Karpas-422 (cell line): ENCODE data around the gene PRMT1. TPM values are rescaled to one million over a fixed set of nuclear protein-coding genes. Genes with fewer than 3 reads are reported as not detected.

Source experiments
- DNase-seq: peaks from one replicate; pipeline ENCODE4 v3.0.0-alpha.2; 2015
- H2AFZ ChIP-seq: fragments of 200-600 bp; sonication (generic); 2 replicates; pipeline ENCODE4 v1.6.1; 2014; ENCODE audit warnings: antibody characterized with exemption, low read length, mixed read lengths
- H3K27ac ChIP-seq: fragments of 200-600 bp; sonication (generic); 2 replicates; pipeline ENCODE4 v1.5.1; 2014; ENCODE audit warnings: mild to moderate bottlenecking, low read length, moderate library complexity
- H3K27me3 ChIP-seq: fragments of 200-600 bp; sonication (generic); 2 replicates; pipeline ENCODE4 v1.6.1; 2014; ENCODE audit warnings: low read length, mixed read lengths
- H3K36me3 ChIP-seq: fragments of 200-600 bp; sonication (generic); 2 replicates; pipeline ENCODE4 v1.6.1; 2014; ENCODE audit warnings: low read length, mixed read lengths; ENCODE audit not compliant: insufficient read depth
- H3K4me1 ChIP-seq: fragments of 200-600 bp; sonication (generic); 2 replicates; pipeline ENCODE4 v1.6.1; 2014; ENCODE audit warnings: mild to moderate bottlenecking, low read length, mixed read lengths
- H3K4me2 ChIP-seq: fragments of 200-600 bp; sonication (generic); 2 replicates; pipeline ENCODE4 v1.6.1; 2014; ENCODE audit warnings: low read length, low read depth, mild to moderate bottlenecking; ENCODE audit not compliant: poor library complexity, severe bottlenecking
- H3K4me3 ChIP-seq: fragments of 200-600 bp; sonication (generic); 2 replicates; pipeline ENCODE4 v1.5.1; 2014; ENCODE audit warnings: mild to moderate bottlenecking, antibody characterized with exemption, low read length, mixed read lengths
- H3K79me2 ChIP-seq: fragments of 200-600 bp; sonication (generic); 2 replicates; pipeline ENCODE4 v1.6.1; 2014; ENCODE audit warnings: mild to moderate bottlenecking, low read length, mixed read lengths
- H3K9ac ChIP-seq: fragments of 200-600 bp; sonication (generic); 2 replicates; pipeline ENCODE4 v1.6.0; 2014; ENCODE audit warnings: low read length
- H3K9me2 ChIP-seq: fragments of 200-600 bp; sonication (generic), shearing (Covaris generic); replicated peaks from 2 replicates; pipeline ENCODE4 v1.6.0; 2014; ENCODE audit warnings: mild to moderate bottlenecking, low read length, moderate library complexity; ENCODE audit not compliant: insufficient read depth
- H3K9me3 ChIP-seq: fragments of 300-700, 200-600 bp; sonication (generic); 2 replicates; pipeline ENCODE4 v1.6.1; 2014; ENCODE audit warnings: low read length, mixed read lengths
- H4K20me1 ChIP-seq: fragments of 200-600 bp; sonication (generic); 2 replicates; pipeline ENCODE4 v1.6.1; 2014; ENCODE audit warnings: mild to moderate bottlenecking, antibody characterized with exemption, low read length, low read depth; ENCODE audit not compliant: insufficient read depth
- total RNA-seq: library from RNA; depleted of rRNA; stranded (reverse); fragments of >200 nt; shearing (Covaris generic); gene quantifications from 2 replicates; pipeline ENCODE4 v1.2.3, GENCODE V29; 2014; ENCODE audit warnings: low replicate concordance

PRMT1 gene
- total RNA-seq, 1 experiment from 2014 or later, result 293 TPM

DNA sequence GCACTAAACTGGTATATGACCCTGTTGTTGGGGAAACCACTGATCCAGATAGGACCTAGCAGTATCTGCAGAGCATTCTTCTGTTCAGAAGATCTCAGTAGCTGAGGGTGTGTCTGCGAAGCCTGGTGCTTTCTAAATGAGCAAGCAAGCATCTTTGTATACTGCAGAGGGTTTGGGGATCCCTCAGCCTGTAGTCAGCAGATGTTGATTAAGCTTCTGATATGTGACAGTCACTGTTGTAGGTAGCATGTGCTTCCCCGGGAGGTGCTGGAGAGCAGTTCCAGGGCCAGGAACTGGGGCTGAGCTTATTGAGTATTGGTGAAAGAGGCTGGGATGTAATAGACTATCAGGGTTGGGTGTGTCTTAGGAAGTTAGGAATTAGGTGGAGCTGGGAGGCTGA lies 33.6 kb upstream of the PRMT1 start:
- no peak overlapping the region for H3K27ac ChIP-seq
- no peaks in the 10 kb centered on the region for H3K27me3 ChIP-seq
- no peaks in the 10 kb centered on the region for H3K9me3 ChIP-seq
- peak overlapping the region; percentile 93 for H3K4me2 ChIP-seq
- peak overlapping the region; percentile 78 for H3K4me3 ChIP-seq
- no peaks in the 10 kb centered on the region for H3K9me2 ChIP-seq
- H3K79me2 ChIP-seq, result peaks cover 42% of the 10 kb centered on the region
- H2AFZ ChIP-seq, result no peak overlapping the region
- H4K20me1 ChIP-seq, result peaks cover 28% of the 10 kb centered on the region
- H3K4me1 ChIP-seq, result peaks cover 34% of the 10 kb centered on the region
- H3K9ac ChIP-seq, result peak overlapping the region; percentile 87
- no peak for DNase-seq
- no peaks in the 10 kb centered on the region; the same call in 1 of the 2 replicates for H3K36me3 ChIP-seq

- no peak overlapping the region for H3K9ac ChIP-seq
- no peaks in the 10 kb centered on the region; the same call in 1 of the 2 replicates for H3K36me3 ChIP-seq
- peaks cover 28% of the 10 kb centered on the region; the same call in 1 of the 2 replicates for H4K20me1 ChIP-seq
- no peak for DNase-seq
- H3K4me3 ChIP-seq, result no peak overlapping the region
- no peak overlapping the region for H3K27ac ChIP-seq
- H3K4me2 ChIP-seq, result no peak overlapping the region
- no peaks in the 10 kb centered on the region for H3K9me3 ChIP-seq
- H2AFZ ChIP-seq, result no peak overlapping the region
- peaks cover 27% of the 10 kb centered on the region for H3K4me1 ChIP-seq
- peaks cover 42% of the 10 kb centered on the region for H3K79me2 ChIP-seq
- H3K27me3 ChIP-seq, result no peaks in the 10 kb centered on the region
- H3K9me2 ChIP-seq, result no peaks in the 10 kb centered on the region
These were observed 31.5 kb upstream of the PRMT1 start for GRCh38 chr19:49645592-49645991.

GRCh38 chr19:49645995-49646394 lies 31.1 kb upstream of the PRMT1 start:
- H3K9me2 ChIP-seq, result no peaks in the 10 kb centered on the region
- no peaks in the 10 kb centered on the region for H3K9me3 ChIP-seq
- no peaks in the 10 kb centered on the region for H3K27me3 ChIP-seq
- H3K27ac ChIP-seq, result no peak overlapping the region
- no peak overlapping the region for H3K4me3 ChIP-seq
- H2AFZ ChIP-seq, result no peak overlapping the region
- H3K4me1 ChIP-seq, result peaks cover 23% of the 10 kb centered on the region
- H4K20me1 ChIP-seq, result peaks cover 28% of the 10 kb centered on the region; the same call in 1 of the 2 replicates
- no peak overlapping the region for H3K4me2 ChIP-seq
- no peak for DNase-seq
- H3K79me2 ChIP-seq, result peaks cover 42% of the 10 kb centered on the region
- no peak overlapping the region for H3K9ac ChIP-seq
- H3K36me3 ChIP-seq, result no peaks in the 10 kb centered on the region; the same call in 1 of the 2 replicates

DNA sequence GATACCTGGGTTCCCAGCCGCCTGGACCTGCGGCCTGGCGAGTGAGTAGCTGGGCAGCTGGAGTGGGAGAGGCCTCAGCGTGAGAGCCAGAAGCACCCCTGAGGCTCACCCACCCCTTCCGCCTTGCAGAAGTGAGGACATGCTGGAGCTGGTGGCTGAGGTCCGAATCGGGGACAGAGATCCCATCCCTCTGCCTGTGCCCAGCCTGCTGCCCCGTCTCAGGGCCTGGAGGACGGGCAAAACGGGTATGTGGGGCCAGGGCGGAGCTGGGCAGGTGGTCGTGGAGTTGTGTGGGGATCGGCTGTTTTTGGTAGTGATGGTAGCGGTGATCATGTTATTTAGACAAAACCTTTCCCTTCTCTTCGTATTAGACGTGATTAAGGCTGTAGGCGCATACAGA lies 30.5 kb upstream of the PRMT1 start:
- H3K9me2 ChIP-seq, result no peaks in the 10 kb centered on the region
- no peaks in the 10 kb centered on the region for H3K9me3 ChIP-seq
- no peak overlapping the region for H3K9ac ChIP-seq
- H3K4me3 ChIP-seq, result no peak overlapping the region
- H4K20me1 ChIP-seq, result peaks cover 28% of the 10 kb centered on the region; the same call in 1 of the 2 replicates
- no peaks in the 10 kb centered on the region; the same call in none of the 2 replicates for H3K36me3 ChIP-seq
- peaks cover 20% of the 10 kb centered on the region for H3K4me1 ChIP-seq
- H3K27ac ChIP-seq, result no peak overlapping the region
- no peaks in the 10 kb centered on the region for H3K27me3 ChIP-seq
- no peak for DNase-seq
- H2AFZ ChIP-seq, result no peak overlapping the region
- H3K79me2 ChIP-seq, result peaks cover 42% of the 10 kb centered on the region
- H3K4me2 ChIP-seq, result no peak overlapping the region

- H3K36me3 ChIP-seq, result peaks cover 19% of the 10 kb centered on the region; the same call in 1 of the 2 replicates
These were observed 25.8 kb upstream of the PRMT1 start for GRCh38 chr19:49651029-49651819.

GRCh38 chr19:49651820-49652550 lies 25.1 kb upstream of the PRMT1 start:
- no peak for DNase-seq
- H3K4me1 ChIP-seq, result no peaks in the 10 kb centered on the region
- no peak overlapping the region for H3K9ac ChIP-seq
- H3K79me2 ChIP-seq, result peaks cover 3% of the 10 kb centered on the region; the same call in 1 of the 2 replicates
- H3K4me2 ChIP-seq, result no peak overlapping the region
- H3K27me3 ChIP-seq, result no peaks in the 10 kb centered on the region
- no peaks in the 10 kb centered on the region for H3K9me2 ChIP-seq
- H2AFZ ChIP-seq, result no peak overlapping the region
- no peaks in the 10 kb centered on the region for H3K9me3 ChIP-seq
- 0 out of 2 replicates have a peak, but pooled peaks cover 16% of the 10 kb centered on the region for H4K20me1 ChIP-seq
- H3K27ac ChIP-seq, result no peak overlapping the region
- H3K36me3 ChIP-seq, result peaks cover 19% of the 10 kb centered on the region; the same call in 1 of the 2 replicates
- H3K4me3 ChIP-seq, result no peak overlapping the region

More at GRCh38 chr19:49651029-49651819, 25.8 kb upstream of the PRMT1 start:
- Histone ChIP-seq H3K27ac (no peak overlapping the region), H3K27me3 (no peaks in the 10 kb centered on the region), H3K4me3 (no peak overlapping the region), H3K79me2 (peaks cover 3% of the 10 kb centered on the region; the same call in 1 of the 2 replicates), H3K4me1 (no peaks in the 10 kb centered on the region), H3K9ac (no peak overlapping the region), H3K9me2 (no peaks in the 10 kb centered on the region), H2AFZ (no peak overlapping the region), H4K20me1 (0 out of 2 replicates have a peak, but pooled peaks cover 22% of the 10 kb centered on the region), H3K9me3 (no peaks in the 10 kb centered on the region), H3K4me2 (no peak overlapping the region)
- DNase-seq, result no peak

GRCh38 chr19:49652551-49653465 lies 24.3 kb upstream of the PRMT1 start:
- DNase-seq, result no peak

More at GRCh38 chr19:49652551-49653465, 24.3 kb upstream of the PRMT1 start:
- Histone ChIP-seq H3K9ac (no peak overlapping the region), H3K27me3 (no peaks in the 10 kb centered on the region), H3K79me2 (no peaks in the 10 kb centered on the region), H4K20me1 (0 out of 2 replicates have a peak, but pooled peaks cover 12% of the 10 kb centered on the region), H3K27ac (no peak overlapping the region), H3K9me2 (no peaks in the 10 kb centered on the region), H3K36me3 (peaks cover 19% of the 10 kb centered on the region; the same call in 1 of the 2 replicates), H3K4me1 (no peaks in the 10 kb centered on the region), H3K9me3 (no peaks in the 10 kb centered on the region), H2AFZ (no peak overlapping the region), H3K4me3 (no peak overlapping the region), H3K4me2 (no peak overlapping the region)
